CD4-positive, alpha-beta T cell treated with Interleukin-1 beta for 1 hour (primary cell): ENCODE data around the gene ERBB4.
"Not testable (repeated sequence)": the region's sequence is repeated elsewhere in the genome, so short reads cannot be mapped to it uniquely, and the experiment has no call there.

ENCODE experiments used
- DNase-seq, 2 donors: peaks; one replicate each; pipeline ENCODE4 v3.0.0-alpha.2; 2020 to 2022

Gene ERBB4

GRCh38 chr2:212288308-212288707 is 250.3 kb downstream of the ERBB4 start:
- no peak for DNase-seq

- DNase-seq = no peak
These were observed 254.4 kb downstream of the ERBB4 start for GRCh38 chr2:212284166-212284565.

- DNase-seq = no peak
These were observed 255.8 kb downstream of the ERBB4 start for GRCh38 chr2:212282671-212283261.

- no peak for DNase-seq
These were observed 261.8 kb downstream of the ERBB4 start for GRCh38 chr2:212276813-212277212.

- DNase-seq = no peak
These were observed 264.4 kb downstream of the ERBB4 start for GRCh38 chr2:212274215-212274614.

GRCh38 chr2:212271583-212271982 is 267.0 kb downstream of the ERBB4 start:
- no peak for DNase-seq

- DNase-seq = no peak
These were observed 269.6 kb downstream of the ERBB4 start for GRCh38 chr2:212269005-212269404.

- DNase-seq = no peak
These were observed 272.3 kb downstream of the ERBB4 start for GRCh38 chr2:212266297-212266696.

- no peak for DNase-seq
These were observed 272.8 kb downstream of the ERBB4 start for GRCh38 chr2:212265777-212266176.

- no peak for DNase-seq
These were observed 274.4 kb downstream of the ERBB4 start for GRCh38 chr2:212264187-212264586.

GRCh38 chr2:212259226-212259625 is 279.4 kb downstream of the ERBB4 start:
- DNase-seq = no peak

- DNase-seq = no peak
These were observed 284.3 kb downstream of the ERBB4 start for GRCh38 chr2:212254339-212254738.

- DNase-seq = no peak
These were observed 289.2 kb downstream of the ERBB4 start for GRCh38 chr2:212249451-212249850.

- DNase-seq = no peak
These were observed 292.7 kb downstream of the ERBB4 start for GRCh38 chr2:212245880-212246279.

GRCh38 chr2:212242724-212243123 is 295.9 kb downstream of the ERBB4 start:
- DNase-seq = no peak

- DNase-seq = not testable (repeated sequence)
These were observed 300.4 kb downstream of the ERBB4 start for GRCh38 chr2:212238152-212238551.

GRCh38 chr2:212237350-212238095 is 301.1 kb downstream of the ERBB4 start:
- no peak for DNase-seq

- DNase-seq = no peak
These were observed 309.8 kb downstream of the ERBB4 start for GRCh38 chr2:212228743-212229171.

GRCh38 chr2:212227755-212228154 is 310.8 kb downstream of the ERBB4 start:
- DNase-seq = no peak

- DNase-seq = no peak
These were observed 312.5 kb downstream of the ERBB4 start for GRCh38 chr2:212226114-212226513.

GRCh38 chr2:212223696-212224095 is 314.9 kb downstream of the ERBB4 start:
- no peak for DNase-seq

- DNase-seq = no peak
These were observed 325.4 kb downstream of the ERBB4 start for GRCh38 chr2:212213191-212213590.

GRCh38 chr2:212208467-212208866 is 330.1 kb downstream of the ERBB4 start:
- DNase-seq = no peak

- DNase-seq = no peak
These were observed 340.8 kb downstream of the ERBB4 start for GRCh38 chr2:212197776-212198175.

GRCh38 chr2:212195626-212196025 is 343.0 kb downstream of the ERBB4 start:
- no peak for DNase-seq
